Stimulated activated CD8-positive, alpha-beta memory T cell treated with anti-CD3 and anti-CD28 coated beads, Interleukin-15, amount 100 ng/mL, for 1 hour (primary cell): ENCODE measurements around the gene ERMN.
"Not testable (repeated sequence)": the region's sequence is repeated elsewhere in the genome, so short reads cannot be mapped to it uniquely, and the experiment has no call there.

Experiments used
- DNase-seq: peaks from one replicate; pipeline ENCODE4 v3.0.0-alpha.2; 2020; ENCODE audit warnings: low read depth

Gene ERMN

GRCh38 chr2:157325786-157326185 is at the start of gene ERMN:
Gene ERMN (minus strand): TSS chr2:157325824. CDS start chr2:157325642, 182 bp downstream.
- DNase-seq, result no peak

DNA sequence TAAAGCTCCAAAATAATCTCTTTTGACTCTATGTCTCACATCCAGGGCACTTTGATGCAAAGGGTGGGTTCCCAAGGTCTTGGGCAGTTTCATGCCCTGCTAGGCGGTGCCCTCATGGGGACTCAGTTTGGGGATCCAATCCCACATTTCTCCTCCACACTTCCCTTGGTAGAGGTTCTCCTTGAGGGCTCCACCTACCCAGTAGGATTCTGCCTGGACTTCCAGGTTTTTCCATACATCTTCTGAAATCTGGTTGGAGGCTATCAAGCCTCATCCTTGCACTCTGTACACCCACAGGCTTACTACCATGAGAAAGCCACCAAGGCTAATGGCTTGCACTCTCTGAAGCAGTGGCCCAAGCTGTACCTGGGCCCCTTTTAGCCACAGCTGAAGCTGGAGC is 49.8 kb upstream of the ERMN start:
- no peak for DNase-seq

DNA sequence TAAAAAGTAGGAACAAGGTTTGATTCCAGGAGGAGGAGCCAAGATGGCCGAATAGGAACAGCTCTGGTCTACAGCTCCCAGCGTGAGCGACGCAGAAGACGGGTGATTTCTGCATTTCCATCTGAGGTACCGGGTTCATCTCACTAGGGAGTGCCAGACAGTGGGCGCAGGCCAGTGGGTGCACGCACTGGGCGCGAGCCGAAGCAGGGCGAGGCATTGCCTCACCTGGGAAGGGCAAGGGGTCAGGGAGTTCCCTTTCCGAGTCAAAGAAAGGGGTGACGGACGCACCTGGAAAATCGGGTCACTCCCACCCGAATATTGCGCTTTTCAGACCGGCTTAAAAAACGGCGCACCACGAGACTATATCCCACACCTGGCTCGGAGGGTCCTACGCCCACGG is 42.9 kb upstream of the ERMN start:
- not testable (repeated sequence) for DNase-seq

GRCh38 chr2:157367704-157368103 is 42.1 kb upstream of the ERMN start:
- DNase-seq, result no peak

GRCh38 chr2:157364257-157364974 is 38.8 kb upstream of the ERMN start:
- no peak for DNase-seq

GRCh38 chr2:157363612-157364101 is 38.0 kb upstream of the ERMN start:
- DNase-seq, result no peak

GRCh38 chr2:157362627-157363026 is 37.0 kb upstream of the ERMN start:
- no peak for DNase-seq

GRCh38 chr2:157361526-157361925 is 35.9 kb upstream of the ERMN start:
- no peak for DNase-seq

- DNase-seq, result no peak
These were observed 34.0 kb upstream of the ERMN start for GRCh38 chr2:157359628-157360027.

GRCh38 chr2:157355618-157356017 is 30.0 kb upstream of the ERMN start:
- no peak for DNase-seq

DNA sequence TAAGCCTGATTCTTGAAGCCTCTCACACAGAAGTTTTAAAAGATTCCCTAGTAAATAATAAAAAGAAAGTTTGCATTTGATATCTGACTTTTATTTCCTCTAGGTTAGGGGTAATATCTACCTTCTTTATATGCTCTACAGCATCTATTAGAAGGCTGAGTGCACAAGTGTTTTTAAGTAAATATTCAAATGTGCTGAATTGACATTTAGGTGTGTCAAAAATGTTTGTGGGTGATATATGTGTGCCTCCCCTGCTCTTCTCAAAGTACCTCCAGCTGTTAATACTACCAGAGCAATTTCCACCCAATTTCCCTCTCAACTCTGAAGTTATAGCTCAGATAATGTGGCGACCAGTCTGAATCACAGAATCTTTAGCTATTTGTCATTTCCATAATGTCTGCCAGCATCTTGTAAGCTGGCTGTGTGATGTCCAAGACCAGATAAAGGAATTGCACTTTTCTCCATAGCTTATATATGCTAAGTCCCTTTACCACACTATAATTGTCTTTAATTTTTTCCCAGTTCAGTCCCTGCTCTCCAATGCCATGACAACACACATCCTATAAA is 24.4 kb upstream of the ERMN start:
- DNase-seq, result no peak

DNA sequence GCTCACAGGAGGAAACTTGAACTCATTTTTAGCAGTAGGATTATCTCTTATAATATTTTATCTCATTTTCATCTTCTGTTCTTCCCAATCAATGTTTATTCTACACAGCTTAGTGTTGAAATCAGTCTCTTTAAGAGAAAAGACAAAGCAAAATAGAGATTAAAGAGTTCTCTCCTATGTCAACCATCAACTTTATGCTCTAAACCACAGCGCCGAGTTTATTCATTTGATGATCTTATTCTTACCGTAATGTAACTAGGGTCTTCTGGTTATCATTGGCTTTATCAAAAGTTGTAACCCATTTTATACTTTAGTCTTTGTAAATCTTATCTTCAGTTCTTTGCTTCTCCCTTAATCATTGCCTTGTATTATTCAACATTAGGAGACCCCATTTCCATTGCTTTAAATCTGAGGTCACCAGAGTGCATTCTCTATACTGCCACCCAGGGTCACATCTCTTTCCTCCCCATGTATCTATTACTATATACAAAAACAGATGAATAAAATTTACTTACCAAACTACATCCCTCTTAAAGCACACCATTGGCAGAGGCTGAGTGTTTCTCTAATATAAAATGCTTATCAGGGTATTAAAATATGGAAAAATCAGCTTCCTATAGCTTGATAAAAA is 22.8 kb upstream of the ERMN start:
- no peak for DNase-seq

- DNase-seq, result no peak
These were observed 20.2 kb upstream of the ERMN start for GRCh38 chr2:157345647-157346389.

- DNase-seq, result not testable (repeated sequence)
These were observed 15.8 kb upstream of the ERMN start for GRCh38 chr2:157341381-157341780.

GRCh38 chr2:157339965-157340655 is 14.5 kb upstream of the ERMN start:
- no peak for DNase-seq

DNA sequence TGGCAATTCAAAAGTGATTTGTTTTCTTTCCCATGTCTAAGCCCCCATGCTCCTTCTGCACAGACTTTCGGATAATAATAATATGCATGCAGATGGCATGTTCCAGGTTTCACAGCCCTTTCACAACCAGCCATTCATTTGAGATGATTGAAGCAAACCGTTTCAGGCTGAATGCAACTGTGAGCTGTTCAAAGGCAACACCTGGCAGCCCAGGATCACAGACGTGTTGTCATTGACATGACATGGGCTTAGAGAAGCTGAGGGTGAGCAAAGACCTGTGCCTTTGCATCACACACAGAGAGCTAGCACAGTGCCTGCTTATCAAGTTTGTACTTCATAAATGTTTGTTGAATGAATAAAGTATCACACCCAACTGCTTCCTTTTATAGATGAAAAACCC is 12.4 kb upstream of the ERMN start:
- no peak for DNase-seq

DNA sequence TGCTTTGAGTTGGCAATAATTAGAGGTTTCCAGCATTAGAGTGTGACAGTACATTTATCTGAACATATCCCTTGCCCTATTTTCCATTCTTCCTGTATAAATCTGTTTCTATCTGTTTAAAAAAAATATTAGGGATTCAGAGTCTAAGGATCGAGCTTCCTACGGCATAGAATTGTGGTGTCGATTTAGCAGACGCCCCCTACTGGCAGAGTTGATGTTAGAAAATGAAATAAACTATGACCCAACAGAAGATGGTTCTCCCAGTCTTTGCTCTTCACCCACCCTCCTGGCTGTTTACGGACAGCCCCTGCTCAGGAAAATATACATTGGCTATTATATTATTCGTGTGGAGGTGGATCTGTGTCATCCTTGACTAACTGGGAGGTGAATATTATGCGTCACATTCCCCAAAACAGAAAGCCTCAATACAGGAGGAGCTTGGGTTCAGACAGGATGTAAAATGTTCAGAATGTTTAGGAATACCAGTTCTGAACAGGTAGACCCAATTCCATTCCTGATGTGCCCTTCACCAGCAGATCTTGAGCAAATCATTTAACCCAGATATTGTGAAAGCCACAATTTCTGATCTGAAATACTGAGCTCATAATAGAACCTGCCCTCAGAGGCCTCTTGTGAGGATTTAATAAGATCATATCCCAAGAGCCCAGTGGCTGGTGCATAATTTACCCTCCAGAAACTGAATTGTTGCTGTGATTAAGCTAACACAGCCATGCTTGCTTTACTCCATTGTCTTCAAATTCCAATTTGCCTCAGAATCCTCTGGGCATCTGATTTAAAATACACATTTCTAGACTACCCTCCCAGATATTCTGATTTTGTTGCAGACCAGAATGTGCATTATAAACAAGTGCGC is 10.8 kb upstream of the ERMN start:
- no peak for DNase-seq

- DNase-seq, result no peak
These were observed 9.2 kb upstream of the ERMN start for GRCh38 chr2:157334797-157335196.

- no peak for DNase-seq
These were observed 8.7 kb upstream of the ERMN start for GRCh38 chr2:157334335-157334734.

- DNase-seq, result no peak
These were observed 7.9 kb upstream of the ERMN start for GRCh38 chr2:157333304-157334047.
